Measurements from ENCODE around the gene TAS2R8. TPM values are rescaled to one million over a fixed set of nuclear protein-coding genes. Genes with fewer than 3 reads are reported as not detected.

Gene TAS2R8
- polyA plus RNA-seq, 1 experiment, result 0.06 TPM

- ChIA-PET POLR2A (no interaction called here), CTCF (interaction anchor here (0.7 kb wide), 2 partner anchors 26 to 352 kb away, joined by 3 read pairs; no protein-coding TSS in a partner anchor)
- H3K4me3 ChIP-seq (ENCODE audit: low read depth, low read length), result no peak overlapping the region
- no peak overlapping the region for H3K27ac ChIP-seq (ENCODE audit: low read depth, low read length)
- no peak for TF ChIP-seq CTCF (IDR thresholded peaks at IDR 0.05; ENCODE audit: low read depth, low read length)
- DNase-seq (ENCODE audit: low read depth, low spot score), result no peak
- no peaks in the 10 kb centered on the region for H3K27me3 ChIP-seq (ENCODE audit: control insufficient read depth, insufficient read depth, low read length)
- no peaks in the 10 kb centered on the region for H3K9me3 ChIP-seq (ENCODE audit: control insufficient read depth, insufficient read depth, low read length)
Observed at GRCh38 chr12:10847744-10848143, 40.7 kb upstream of the TAS2R8 start.

GRCh38 chr12:10842862-10843261, 35.8 kb upstream of the TAS2R8 start:
- ChIA-PET CTCF (no interaction called here), POLR2A (no interaction called here)
- no peak for TF ChIP-seq CTCF (IDR thresholded peaks at IDR 0.05; ENCODE audit: low read depth, low read length)
- H3K4me3 ChIP-seq (ENCODE audit: low read depth, low read length), result no peak overlapping the region
- H3K27me3 ChIP-seq (ENCODE audit: control insufficient read depth, insufficient read depth, low read length), result no peaks in the 10 kb centered on the region
- DNase-seq (ENCODE audit: low read depth, low spot score), result no peak
- H3K27ac ChIP-seq (ENCODE audit: low read depth, low read length), result no peak overlapping the region
- H3K9me3 ChIP-seq (ENCODE audit: control insufficient read depth, insufficient read depth, low read length), result no peaks in the 10 kb centered on the region

- no peaks in the 10 kb centered on the region for H3K27me3 ChIP-seq (ENCODE audit: control insufficient read depth, insufficient read depth, low read length)
- no peak overlapping the region for H3K27ac ChIP-seq (ENCODE audit: low read depth, low read length)
- H3K9me3 ChIP-seq (ENCODE audit: control insufficient read depth, insufficient read depth, low read length), result no peaks in the 10 kb centered on the region
- H3K4me3 ChIP-seq (ENCODE audit: low read depth, low read length), result no peak overlapping the region
- no peak for DNase-seq (ENCODE audit: low read depth, low spot score)
- POLR2A ChIA-PET, result no interaction called here
- CTCF ChIA-PET, result interaction anchor here (1.6 kb wide), 1 partner anchor 603 kb away, joined by 3 read pairs; no protein-coding TSS in a partner anchor
- TF ChIP-seq CTCF (IDR thresholded peaks at IDR 0.05; ENCODE audit: low read depth, low read length), result no peak
Observed at GRCh38 chr12:10838461-10838860, 31.4 kb upstream of the TAS2R8 start.

GRCh38 chr12:10829994-10830393, 22.9 kb upstream of the TAS2R8 start:
- TF ChIP-seq CTCF (IDR thresholded peaks at IDR 0.05; ENCODE audit: low read depth, low read length), result no peak
- Histone ChIP-seq H3K4me3 (ENCODE audit: low read depth, low read length) (no peak overlapping the region), H3K27ac (ENCODE audit: low read depth, low read length) (no peak overlapping the region), H3K9me3 (ENCODE audit: control insufficient read depth, insufficient read depth, low read length) (no peaks in the 10 kb centered on the region), H3K27me3 (ENCODE audit: control insufficient read depth, insufficient read depth, low read length) (no peaks in the 10 kb centered on the region)
- no peak for DNase-seq (ENCODE audit: low read depth, low spot score)
- POLR2A ChIA-PET, result no interaction called here
- CTCF ChIA-PET, result no interaction called here

- Histone ChIP-seq H3K27me3 (ENCODE audit: control insufficient read depth, insufficient read depth, low read length) (no peaks in the 10 kb centered on the region), H3K4me3 (ENCODE audit: low read depth, low read length) (no peak within 1 kb of the TSS), H3K9me3 (ENCODE audit: control insufficient read depth, insufficient read depth, low read length) (no peaks in the 10 kb centered on the region), H3K27ac (ENCODE audit: low read depth, low read length) (no peak within 1 kb of the TSS)
- no peak for DNase-seq (ENCODE audit: low read depth, low spot score)
- no peak for TF ChIP-seq CTCF (IDR thresholded peaks at IDR 0.05; ENCODE audit: low read depth, low read length)
- CTCF ChIA-PET, result no interaction called here
- POLR2A ChIA-PET, result no interaction called here
Observed at GRCh38 chr12:10826258-10826657, 19.2 kb upstream of the TAS2R8 start, which contains the start of gene TAS2R10. Gene TAS2R10, minus strand, starts transcription at chr12:10826358. Its CDS starts 89 bp downstream, at chr12:10826269.
